GM18505 (cell line): ENCODE results near the gene SPATA31A5.
"Not testable (repeated sequence)": the region's sequence is repeated elsewhere in the genome, so short reads cannot be mapped to it uniquely, and the experiment has no call there.

Experiments
- ATAC-seq: cut with Tn5 transposase; IDR thresholded peaks from one replicate; pipeline ENCODE4 v1.9.1; 2021; ENCODE audit not compliant: unreplicated experiment

Gene SPATA31A5

GRCh38 chr9:60914107-60914506 is at the start of gene SPATA31A5:
Gene SPATA31A5 (plus strand): TSS chr9:60914407. CDS start chr9:60914436, 29 bp downstream.
- ATAC-seq, result not testable (repeated sequence)

- not testable (repeated sequence) for ATAC-seq
These were observed 48.8 kb downstream of the SPATA31A5 start for GRCh38 chr9:60962990-60963350.

- not testable (repeated sequence) for ATAC-seq
These were observed 52.2 kb downstream of the SPATA31A5 start for GRCh38 chr9:60966382-60966781.
